Ovary (tissue), 9 donors: ENCODE results near the gene TRAPPC14. TPM values are rescaled to one million over a fixed set of nuclear protein-coding genes. Genes with fewer than 3 reads are reported as not detected.

Experiments
- DNase-seq, 5 donors: peaks; one replicate each; pipeline ENCODE4 v3.0.0-alpha.2; 2019 to 2020
- H3K27ac ChIP-seq, 2 donors: fragments of 200-600 bp; one replicate each; pipeline versions ENCODE4 v1.5.1 to v1.8.0; 2019 to 2022
- H3K27me3 ChIP-seq: fragments of 200-600 bp; one replicate; pipeline ENCODE4 v1.8.0; 2022
- H3K36me3 ChIP-seq: fragments of 200-600 bp; sonication (generic); one replicate; pipeline ENCODE4 v1.5.1; 2019
- H3K4me1 ChIP-seq: one replicate; pipeline ENCODE4 v1.8.1; 2013; ENCODE audit warnings: mild to moderate bottlenecking, moderate library complexity; ENCODE audit not compliant: insufficient read depth
- H3K4me3 ChIP-seq: fragments of 200-600 bp; sonication (generic); one replicate; pipeline ENCODE4 v1.5.1; 2017
- H3K9me3 ChIP-seq, 2 donors: fragments of 200-600 bp in 1 of 2; sonication (generic) in 1 of 2; one replicate each; pipeline versions ENCODE4 v1.5.1 to v1.8.1; 2013 to 2019; ENCODE audit warnings: mild to moderate bottlenecking in 1 of 2, moderate library complexity in 1 of 2
- CTCF ChIP-seq, 3 donors: fragments of 450-650 bp in 2 of 3; fragments of 200-600 bp in 1 of 3; IDR thresholded peaks; one replicate each; pipeline versions ENCODE4 v1.5.1 to v1.8.0; 2016 to 2022; ENCODE audit warnings: antibody characterized with exemption in 3 of 3, mild to moderate bottlenecking in 1 of 3
- EP300 ChIP-seq: sonication (generic); formaldehyde crosslinking; IDR thresholded peaks from one replicate; pipeline ENCODE4 v1.6.1; 2017; ENCODE audit warnings: antibody characterized with exemption
- POLR2A ChIP-seq: fragments of 450-650 bp; IDR thresholded peaks from one replicate; pipeline ENCODE4 v1.6.1; 2017; ENCODE audit warnings: antibody characterized with exemption, mild to moderate bottlenecking, moderate library complexity
- WGBS, 3 donors: extraction: QIAGEN DNeasy Blood & Tissue Kit in 1 of 3; methylation state at CpG; one replicate each; pipeline versions ENCODE4 v1.1.5 to v1.1.7; 2013 to 2017; 5-methylcytosine and 5-hydroxymethylcytosine counted together
- intact Hi-C, 4 donors: fragments of 100-400 bp; cut with DNase I; formaldehyde crosslinking; loops; one replicate each; pipeline versions ENCODE4 v1.11.0 to v1.15.1; 2022 to 2023
- polyA plus RNA-seq, 2 donors: library from polyadenylated mRNA; stranded (reverse); fragments of 200-250 nt in 1 of 2; fragments of 350-450 nt in 1 of 2; fragmentation: Illumina TruSeq in 1 of 2; extraction: RNeasy Lipid Tissue Mini Kit (QIAGEN cat#74804) in 1 of 2; gene quantifications; one replicate each; pipeline ENCODE4 v1.2.3, GENCODE V29; 2013 to 2014
- total RNA-seq, 7 donors: library from RNA; depleted of rRNA in 2 of 7; stranded (reverse); fragments of >200 nt in 2 of 7; fragmentation: NEBNext Ultra II Directional in 3 of 7; extraction: Animal tissue kit (Norgen Biotek cat#: 25700) in 3 of 7; gene quantifications; one replicate each; pipeline versions ENCODE4 v1.1.0 to v1.2.4, GENCODE V29; 2016 to 2023
- donor health status: DM: no; HTN: no; CAD: no; lungs with moderate emphysema.
- donor health status: DM: no; HTN: no; CAD: no.
- donor health status: Bipolar disorder and iron deficiency.
- donor health status: DM: yes; HTN: yes; CAD: no.
- donor health status: DM: no; HTN: no; CAD: no.
- donor health status: DM: yes; HTN: yes; CAD: no.

The TRAPPC14 gene
- total and polyA plus RNA-seq, 9 donors, result 2.8 to 27.2 (median 14.3) TPM

- H3K36me3 ChIP-seq, result no peaks in the 10 kb centered on the region
- H3K27me3 ChIP-seq, result no peaks in the 10 kb centered on the region
- H3K4me3 ChIP-seq, result peak overlapping the region; percentile 43
- DNase-seq, result peak in 4 of 5 donors; percentile 36 to 53 (median 47)
- TF ChIP-seq CTCF (IDR thresholded peaks at IDR 0.05) (no peak), POLR2A (no peak), EP300 (no peak)
- peaks cover 6% of the 10 kb centered on the region for H3K4me1 ChIP-seq
- peak overlapping the region in 1 of 2 donors; percentile 59 for H3K27ac ChIP-seq
- H3K9me3 ChIP-seq, result no peaks in the 10 kb centered on the region
- 2 to 4% (median 3%) methylated on average over 11 of the region's 11 CpGs for WGBS, 3 donors
- intact Hi-C loops, result no loop called here
Observed at GRCh38 chr7:100167912-100168323, 9.4 kb upstream of the TRAPPC14 start.

- Histone ChIP-seq H3K9me3 (no peaks in the 10 kb centered on the region), H3K36me3 (no peaks in the 10 kb centered on the region), H3K27ac (no peak overlapping the region), H3K4me1 (peaks cover 6% of the 10 kb centered on the region), H3K4me3 (no peak overlapping the region), H3K27me3 (no peaks in the 10 kb centered on the region)
- peak in 1 of 5 donors; percentile 10 for DNase-seq
- intact Hi-C loops, result no loop called here
- 51 to 56% (median 55%) methylated on average over 14 of the region's 14 CpGs for WGBS, 3 donors
- TF ChIP-seq EP300 (no peak), POLR2A (no peak), CTCF (IDR thresholded peaks at IDR 0.05) (no peak)
Observed at GRCh38 chr7:100166970-100167911, 8.7 kb upstream of the TRAPPC14 start.

GRCh38 chr7:100166317-100166940 lies 7.9 kb upstream of the TRAPPC14 start:
- no peak overlapping the region for H3K4me3 ChIP-seq

More at GRCh38 chr7:100166317-100166940, 7.9 kb upstream of the TRAPPC14 start:
- DNase-seq, result peak in 1 of 5 donors; percentile 33
- TF ChIP-seq POLR2A, result no peak
- no peak for TF ChIP-seq EP300
- no peak for TF ChIP-seq CTCF (IDR thresholded peaks at IDR 0.05)
- 88 to 93% (median 90%) methylated on average over 16 of the region's 16 CpGs for WGBS, 3 donors
- intact Hi-C loops, result no loop called here
- no peak overlapping the region for H3K27ac ChIP-seq
- H3K27me3 ChIP-seq, result no peaks in the 10 kb centered on the region
- no peaks in the 10 kb centered on the region for H3K36me3 ChIP-seq
- H3K4me1 ChIP-seq, result peaks cover 6% of the 10 kb centered on the region
- no peaks in the 10 kb centered on the region for H3K9me3 ChIP-seq
